HS-5 (cell line): ENCODE results near the gene RERE.
"Not testable (repeated sequence)": the region's sequence is repeated elsewhere in the genome, so short reads cannot be mapped to it uniquely, and the experiment has no call there.

Experiments used
- DNase-seq: peaks from one replicate; pipeline ENCODE4 v3.0.0-alpha.2; 2012; ENCODE audit warnings: low read depth

RERE gene

DNA sequence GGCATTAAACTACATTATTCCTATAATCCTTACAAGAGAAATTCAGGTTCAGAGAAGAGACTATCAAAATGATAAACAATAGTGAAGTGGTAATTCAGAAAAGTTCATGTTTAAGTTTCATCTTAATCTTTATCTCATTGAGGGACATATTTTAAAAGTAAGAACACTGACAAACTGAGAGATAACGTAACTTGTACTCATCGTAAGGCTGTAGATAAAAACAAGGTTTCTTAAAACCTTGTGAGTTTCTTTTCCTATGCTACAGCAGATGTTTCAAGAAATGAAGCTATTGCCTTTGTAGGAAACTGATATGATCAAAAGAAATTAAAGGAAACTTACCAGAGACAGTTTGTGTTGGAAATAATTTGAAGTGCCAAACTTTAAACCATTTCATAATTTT, 65.0 kb downstream of the RERE start:
- no peak for DNase-seq

DNA sequence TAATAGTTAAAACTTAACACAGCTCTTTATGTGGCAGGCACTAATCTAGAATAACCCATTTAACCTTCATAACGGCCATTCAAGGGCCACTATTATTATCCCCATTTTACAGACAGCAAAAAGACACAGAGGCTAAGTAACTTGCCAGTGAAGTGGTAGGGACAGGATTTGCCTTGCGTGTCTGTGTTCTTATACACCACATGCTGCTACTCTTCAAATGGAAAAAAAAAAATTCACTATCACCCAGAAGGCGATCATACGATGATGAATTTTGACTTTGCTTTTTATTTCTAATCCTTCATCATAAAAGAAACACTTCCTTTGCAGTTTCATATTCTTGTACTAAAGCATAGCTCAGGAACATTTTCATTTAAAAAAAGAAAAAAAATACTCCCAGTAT, 65.5 kb downstream of the RERE start:
- no peak for DNase-seq

DNA sequence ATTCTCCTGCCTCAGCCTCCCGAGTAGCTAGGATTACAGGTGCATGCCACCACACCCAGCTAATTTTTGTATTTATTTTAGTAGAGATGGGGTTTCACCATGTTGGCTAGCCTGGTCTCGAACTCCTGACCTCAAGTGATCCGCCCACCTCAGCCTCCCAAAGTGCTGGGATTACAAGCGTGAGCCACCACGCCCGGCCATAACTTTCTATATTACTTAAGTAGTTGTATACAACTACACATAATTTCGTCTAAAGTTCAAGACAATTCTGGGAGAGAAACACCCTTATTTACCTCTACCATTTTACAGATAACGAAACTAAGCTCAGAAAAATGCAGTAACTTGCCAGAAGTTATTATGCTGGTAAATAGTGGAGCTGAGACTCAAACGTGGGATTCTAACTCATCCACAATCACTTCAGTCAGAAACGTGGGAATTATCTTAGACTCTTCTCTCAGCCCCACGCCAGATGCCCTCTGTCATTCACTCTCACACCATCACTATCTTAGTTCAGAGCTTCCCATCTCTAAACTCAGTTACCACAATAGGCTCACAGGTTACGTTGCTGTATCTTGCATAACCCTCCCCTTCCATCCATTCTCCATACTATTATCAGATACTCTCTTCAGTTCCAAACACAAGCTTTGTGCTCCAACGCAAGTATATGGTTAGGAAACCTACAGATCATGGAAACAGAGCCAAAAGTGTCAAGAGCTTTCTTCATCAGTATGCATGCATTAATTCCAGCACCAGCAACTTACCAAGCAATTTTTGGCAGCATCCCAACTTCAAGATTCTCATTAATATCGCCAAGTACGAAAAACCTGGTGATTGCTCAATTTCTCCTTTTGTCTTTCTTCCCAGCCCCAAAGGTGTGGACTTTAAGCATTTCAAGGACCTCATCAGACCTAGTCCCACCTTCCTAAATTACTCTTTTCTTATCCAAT, 69.3 kb downstream of the RERE start:
- DNase-seq: no peak

DNA sequence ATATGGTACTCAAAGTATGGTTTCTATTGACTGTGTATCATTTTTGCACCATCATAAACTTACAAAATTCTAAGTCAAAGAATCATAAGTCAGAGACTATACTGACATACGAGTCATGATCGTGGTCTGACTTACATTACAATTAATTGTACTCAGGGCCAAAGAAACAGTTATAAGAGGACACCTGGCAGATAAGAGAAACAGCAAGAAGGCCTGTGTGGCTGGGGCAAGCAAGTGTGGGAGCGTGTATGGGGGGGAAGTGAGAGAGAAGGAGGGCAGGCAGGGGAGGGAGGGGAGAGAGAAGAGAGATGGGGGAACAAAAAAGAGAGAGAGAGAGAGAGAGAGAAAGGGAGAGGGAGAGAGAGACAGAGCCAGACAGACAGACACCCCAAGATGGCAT, 70.9 kb downstream of the RERE start:
- peak; percentile 19 for DNase-seq

DNA sequence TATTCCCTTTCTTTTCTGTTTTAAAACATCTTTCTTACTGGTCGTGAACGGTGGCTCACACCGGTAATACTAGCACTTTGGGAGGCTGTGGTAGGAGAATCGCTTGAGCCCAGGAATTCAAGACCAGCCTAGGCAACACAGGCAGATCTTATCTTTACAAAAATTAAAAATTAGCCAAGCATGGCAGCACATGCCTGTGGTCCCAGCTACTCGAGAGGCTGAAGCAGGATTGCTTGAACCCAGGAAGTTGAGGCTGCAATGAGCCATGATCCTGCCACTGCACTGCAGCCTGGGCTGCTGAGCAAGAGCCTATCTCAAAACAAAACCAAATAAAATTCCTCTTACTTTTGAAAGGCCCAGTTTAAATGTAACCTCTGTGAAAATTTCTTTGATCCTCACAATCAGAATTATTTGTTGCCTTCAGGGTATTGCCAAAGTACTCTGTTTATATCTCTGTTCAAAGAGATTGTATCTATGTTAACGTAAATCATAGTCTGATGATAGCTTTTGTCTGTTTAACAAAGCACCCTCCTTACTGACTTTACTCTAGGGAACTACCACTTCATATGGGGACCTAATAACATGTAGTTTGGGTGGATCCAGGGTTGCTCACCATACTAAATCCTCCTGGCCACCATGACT, 71.6 kb downstream of the RERE start:
- DNase-seq: no peak

DNA sequence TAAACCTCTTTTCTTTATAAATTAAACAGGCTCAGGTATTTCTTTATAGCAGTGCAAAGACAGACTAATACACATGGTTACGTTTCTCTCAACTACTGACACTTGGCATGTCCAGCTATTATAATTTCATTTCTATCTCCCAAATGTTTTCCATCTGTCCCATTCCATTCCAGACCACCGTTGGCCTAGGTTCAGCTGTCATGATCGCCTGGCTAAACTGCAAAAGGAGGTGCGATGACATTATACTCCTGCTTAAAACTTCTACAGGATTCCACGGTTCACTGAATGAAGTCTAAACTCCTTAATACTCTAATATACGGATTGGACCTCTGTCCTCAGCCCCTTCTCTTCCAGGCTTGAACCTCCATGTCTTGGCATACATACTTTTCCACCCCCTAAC, 72.1 kb downstream of the RERE start:
- DNase-seq: no peak

DNA sequence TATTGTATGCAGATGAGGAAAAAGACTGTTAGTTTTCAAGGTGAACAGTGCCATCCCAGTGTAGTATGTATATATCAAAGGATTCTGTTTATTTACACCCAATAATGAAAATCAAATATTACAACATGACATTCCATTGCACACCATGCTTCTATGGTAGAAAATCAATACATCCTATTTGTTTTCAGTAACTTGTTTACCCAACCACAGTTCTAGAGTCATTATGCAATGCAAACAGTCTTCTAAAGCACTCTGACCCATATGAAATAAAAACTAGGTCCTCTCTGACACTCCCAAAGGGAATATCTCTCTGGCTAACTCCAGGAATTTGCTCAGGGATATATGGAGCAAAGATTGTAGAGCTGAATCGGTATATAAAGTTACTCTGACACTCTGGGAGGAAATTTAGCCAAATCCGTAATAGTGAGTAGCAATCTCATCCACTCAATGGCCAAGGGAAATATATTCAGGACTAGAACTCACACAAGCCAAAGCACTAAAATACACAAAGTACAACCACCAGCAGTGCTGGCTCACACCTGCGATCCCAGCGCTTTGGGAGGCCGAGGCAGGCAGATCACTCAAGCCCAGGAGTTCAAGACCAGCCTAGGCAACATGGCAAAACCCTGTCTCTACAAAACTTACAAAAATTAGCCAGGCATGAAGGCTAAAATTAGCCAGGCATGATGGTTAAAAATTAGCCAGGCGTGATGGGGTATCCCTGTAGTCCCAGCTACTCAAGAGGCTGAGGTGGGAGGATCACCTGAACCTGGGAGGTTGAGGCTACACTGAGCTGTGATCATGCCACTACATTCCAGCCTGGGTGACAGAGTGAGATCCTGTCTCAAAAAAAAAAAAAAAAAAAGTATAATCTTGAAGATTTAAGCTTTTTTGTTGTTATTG, 75.2 kb downstream of the RERE start:
- no peak for DNase-seq

DNA sequence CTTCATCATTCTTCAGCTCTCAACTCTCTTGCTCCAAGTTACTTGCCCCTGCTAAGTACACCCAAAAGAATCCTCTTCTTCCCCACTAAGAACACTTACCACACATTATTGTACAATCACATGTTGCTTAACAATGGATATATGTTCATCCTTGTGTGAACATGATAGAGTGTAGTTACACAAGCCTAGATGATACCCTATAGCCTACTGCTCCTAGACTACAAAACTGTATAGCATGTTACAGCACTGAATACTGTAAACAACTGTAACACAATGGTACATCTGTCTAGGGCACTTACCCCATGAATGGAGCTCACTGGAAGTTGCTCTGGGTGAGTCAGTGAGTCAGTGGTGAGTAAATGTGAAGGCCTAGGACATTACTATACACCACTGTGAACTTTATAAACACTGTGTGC, 77.4 kb downstream of the RERE start:
- peak; percentile 46 for DNase-seq

DNA sequence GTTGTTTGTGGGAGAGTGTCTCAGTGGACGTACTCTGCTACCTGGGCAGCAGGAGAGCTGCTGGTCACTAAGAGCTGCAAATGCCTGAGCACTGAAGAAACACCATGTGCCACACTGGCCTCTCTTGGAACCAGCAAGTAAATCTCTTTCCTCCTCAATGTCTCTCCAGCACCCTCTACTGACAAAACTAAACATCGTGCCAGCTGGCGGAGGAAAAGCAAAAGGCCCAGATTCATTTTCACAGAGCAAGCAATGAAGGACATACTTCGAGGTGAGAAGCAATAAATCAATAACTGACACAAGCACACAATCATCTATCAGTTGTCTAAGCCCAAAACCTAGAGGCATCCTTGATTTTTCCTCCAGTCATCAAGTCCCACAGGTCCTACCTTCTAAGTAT, 78.1 kb downstream of the RERE start:
- no peak for DNase-seq

DNA sequence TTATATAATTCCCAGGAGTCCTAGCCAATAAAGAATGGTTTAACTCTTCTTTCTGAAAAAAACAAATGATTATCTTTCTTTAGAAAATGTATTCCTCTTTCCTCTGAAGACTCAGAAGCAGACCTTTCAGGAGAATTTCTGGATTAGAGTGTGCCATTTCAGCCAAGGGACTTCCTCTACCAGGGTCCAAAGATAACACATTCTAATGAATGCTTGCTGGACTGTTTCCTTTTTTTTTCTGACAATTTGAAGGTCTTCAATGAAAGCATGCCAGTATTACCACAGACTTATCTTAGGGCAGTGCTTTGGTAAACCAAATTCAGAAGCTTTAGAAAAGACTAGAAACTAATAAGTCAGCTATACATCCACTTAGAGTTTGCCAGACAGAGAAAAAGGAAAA, 80.5 kb downstream of the RERE start:
- DNase-seq: no peak

DNA sequence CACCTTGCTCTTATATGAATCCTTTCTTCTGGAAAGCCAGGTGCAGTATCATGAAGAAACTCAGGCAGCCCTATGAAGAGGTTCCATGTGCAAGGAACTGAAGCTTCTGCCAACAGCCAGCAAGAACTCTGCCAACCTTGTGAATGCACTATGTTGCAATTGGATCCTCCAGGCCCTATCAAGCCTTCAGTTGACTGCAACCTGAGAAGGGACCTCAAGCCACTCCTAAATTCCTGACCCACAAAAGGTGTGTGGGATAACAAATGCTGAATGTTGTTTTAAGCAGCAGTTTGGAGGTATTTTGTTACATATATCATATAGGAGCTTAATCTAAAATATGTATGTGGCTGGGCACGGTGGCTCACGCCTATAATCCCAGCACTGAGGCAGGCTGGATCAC, 84.0 kb downstream of the RERE start:
- DNase-seq: no peak

DNA sequence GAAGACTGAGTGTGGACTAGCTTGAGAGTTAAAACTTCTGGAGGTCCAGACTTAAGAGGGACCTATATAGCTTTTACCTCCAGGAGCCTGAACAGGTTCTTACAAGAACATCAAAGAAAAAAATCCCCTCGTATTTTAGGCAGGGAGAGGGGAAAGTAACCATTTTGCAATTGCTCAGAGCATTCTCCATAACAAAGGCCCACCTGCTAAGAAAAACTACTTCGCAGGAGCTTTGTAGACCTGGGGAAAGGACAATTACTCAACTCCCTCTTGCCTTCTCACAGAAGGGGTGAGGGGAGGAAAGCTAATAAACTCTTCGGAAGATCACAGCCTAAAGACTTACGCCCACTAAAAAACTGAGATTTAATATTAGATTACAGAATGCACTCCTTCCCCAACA, 86.3 kb downstream of the RERE start:
- DNase-seq: no peak

DNA sequence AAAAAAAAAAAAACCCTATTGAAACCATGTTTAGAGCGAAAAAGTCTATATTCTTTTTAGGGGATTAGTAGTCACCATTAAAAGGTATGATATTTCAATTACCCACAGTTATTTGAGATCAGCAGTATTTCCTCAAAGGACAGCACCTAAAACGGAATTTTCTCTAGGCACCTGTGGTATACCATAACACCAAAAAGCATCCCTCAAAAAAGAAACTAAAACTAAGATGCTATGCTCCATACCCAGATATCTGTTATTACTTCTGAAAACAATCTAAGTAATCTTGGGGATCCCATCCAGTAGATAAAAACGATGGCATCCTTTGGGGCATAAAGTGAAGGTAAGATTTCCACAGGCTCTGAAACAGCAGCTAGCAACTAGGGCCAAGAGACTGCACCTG, 89.0 kb downstream of the RERE start:
- no peak for DNase-seq

DNA sequence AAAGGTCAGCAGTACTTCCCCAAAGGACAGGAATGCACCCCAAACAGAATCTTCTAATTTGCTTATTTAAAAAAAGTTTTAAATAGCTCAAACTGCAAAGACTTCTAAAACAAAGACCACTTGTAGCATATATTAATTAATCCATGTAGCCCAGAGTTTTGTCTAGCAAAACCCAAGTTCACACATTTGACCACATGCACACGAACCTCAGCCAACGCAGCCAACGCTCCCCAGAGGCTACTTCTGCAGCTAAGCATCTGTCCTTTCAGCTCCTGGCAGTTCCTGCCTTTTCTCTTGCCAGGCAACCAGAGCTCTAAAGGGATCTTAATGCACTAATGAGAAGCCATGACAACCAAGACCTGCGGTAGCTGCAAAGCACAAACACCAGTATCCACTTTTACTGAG, 89.6 kb downstream of the RERE start:
- DNase-seq: no peak

DNA sequence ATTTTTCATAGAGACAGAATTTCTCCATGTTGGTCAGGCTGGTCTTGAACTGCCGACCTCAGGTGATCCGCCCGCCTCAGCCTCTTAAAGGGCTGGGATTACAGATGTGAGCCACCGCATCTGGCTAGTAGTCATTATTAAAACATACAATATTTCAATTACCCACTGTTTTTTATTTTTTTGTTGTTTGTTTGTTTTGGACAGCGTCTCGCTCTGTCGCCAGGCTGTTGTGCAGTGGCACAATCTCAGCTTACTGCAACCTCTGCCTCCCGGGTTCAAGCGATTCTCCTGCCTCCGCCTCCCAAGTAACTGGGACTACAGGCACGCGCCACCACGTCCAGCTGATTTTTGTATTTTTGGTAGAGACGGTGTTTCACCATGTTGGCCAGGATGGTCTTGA, 90.1 kb downstream of the RERE start:
- DNase-seq: not testable (repeated sequence)

DNA sequence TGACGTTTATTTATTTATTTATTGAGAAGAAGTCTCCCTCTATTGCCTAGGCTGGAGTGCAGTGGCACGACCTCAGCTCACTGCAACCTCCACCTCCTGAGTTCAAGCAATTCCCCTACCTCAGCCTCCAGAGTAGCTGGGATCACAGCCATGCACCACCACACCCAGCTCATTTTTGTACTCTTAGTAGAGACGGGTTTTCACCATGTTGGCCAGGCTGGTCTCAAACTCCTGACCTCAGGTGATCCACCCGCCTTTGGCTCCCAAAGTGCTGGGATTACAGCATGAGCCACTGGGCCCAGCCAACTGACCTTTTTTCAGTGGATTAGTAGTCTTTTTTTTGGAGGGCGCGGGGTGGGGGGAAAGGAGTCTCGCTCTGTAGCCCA, 90.6 kb downstream of the RERE start:
- DNase-seq: not testable (repeated sequence)

DNA sequence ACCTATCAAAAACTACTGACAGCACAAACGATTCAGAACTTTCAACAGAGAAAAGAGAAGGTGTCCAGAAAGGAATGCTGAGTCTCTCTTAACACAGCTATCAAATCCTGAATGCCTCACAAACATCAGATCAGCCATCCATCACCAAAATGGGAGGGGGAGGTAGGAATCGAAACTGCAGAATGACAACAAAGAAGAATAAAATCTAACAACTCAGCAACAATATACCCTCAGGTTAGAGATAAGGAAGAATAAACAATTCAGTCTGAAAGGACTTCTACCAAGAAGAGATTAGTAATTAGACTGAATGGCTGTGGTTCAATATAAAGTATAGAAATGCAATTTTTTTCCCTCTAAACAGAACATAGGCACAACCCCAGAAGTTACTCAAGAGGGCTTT, 94.4 kb downstream of the RERE start:
- DNase-seq: no peak

DNA sequence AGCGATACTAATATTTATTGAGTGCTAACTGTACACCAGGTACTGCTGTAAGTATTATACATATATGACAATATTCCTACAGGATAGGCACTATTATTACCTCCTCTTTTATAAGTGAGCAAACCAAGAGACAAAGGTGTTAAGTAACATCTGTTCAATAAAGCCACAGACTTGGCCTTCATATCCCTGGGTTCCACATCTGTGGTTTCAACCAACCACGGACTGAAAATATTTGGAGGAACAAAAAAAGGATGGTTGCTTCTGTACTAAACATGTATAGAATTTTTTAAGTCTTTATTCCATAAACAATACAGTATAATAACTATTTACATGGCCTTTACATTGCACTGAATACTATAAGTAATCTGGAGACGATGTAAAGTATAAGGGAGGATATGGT, 95.1 kb downstream of the RERE start:
- DNase-seq: no peak

DNA sequence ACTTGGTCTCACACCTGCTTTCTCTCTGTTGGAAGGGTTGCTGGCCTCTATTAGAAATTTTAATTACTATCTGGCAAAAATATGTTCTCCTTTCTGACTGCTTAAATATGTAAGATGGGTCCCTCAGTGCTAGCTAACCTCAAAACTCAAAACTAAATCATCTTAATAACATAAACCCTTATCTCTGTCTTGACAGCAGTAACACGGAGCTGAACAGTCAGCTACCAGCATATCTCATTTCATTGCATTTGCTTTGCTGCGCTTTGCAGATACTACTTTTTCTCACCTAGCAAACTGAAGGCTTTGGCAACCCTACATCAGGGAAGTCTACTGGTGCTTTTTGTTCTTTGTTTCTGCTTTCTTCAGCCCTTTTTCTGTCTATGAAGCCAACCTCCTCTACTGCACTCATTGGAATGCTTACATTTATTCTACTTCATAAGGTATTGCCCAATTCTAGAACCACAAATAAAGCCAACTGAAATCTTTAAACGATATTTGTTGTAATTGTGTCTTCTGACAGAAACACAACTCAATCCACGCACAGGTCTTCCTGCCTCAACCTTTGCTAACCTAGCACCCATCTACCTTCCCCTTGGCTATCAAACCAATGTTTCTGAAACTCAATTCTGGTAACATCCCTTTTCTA, 95.6 kb downstream of the RERE start:
- no peak for DNase-seq

DNA sequence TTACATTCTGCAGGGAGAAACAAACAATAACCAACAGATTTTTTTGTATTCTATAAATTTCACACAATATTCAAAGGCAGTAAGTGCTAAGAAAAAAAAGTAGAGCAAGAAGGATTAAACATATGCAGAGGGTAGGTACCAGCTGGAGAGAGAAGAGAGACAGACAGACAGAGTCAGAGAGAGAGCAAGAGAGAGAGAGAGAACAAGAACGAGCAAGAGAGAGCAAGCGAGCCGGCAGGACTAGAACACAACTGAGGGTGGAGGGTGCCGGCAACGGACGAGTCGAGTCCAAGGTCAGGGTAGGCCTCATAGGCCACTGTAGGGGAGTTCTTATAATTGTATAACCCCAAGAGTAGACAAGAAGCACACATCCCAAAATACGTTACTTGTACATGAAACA, 97.1 kb downstream of the RERE start:
- no peak for DNase-seq

DNA sequence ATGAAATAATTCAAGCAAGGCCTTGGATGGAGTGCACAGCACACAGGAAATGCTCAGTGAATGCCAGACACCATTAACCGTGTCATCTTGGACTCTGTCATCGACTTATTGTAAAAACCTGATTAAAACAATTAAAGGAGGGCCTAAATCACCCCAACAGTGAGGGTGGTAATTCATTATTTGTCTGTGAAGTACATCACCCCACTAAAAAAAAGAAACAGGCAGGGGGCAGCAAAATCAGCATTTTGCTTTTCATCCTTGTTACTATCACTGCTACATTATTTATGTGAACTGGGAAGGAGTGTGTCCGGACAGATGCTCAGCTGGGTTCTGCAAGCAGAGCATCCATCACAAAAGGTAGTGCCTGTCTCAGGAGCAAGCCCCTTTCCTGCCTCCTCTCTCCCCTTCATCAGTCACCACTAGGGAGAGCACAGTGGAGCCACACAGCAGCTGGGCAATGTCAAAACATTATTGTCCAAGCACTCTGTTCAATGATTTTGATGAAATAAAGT, 98.5 kb downstream of the RERE start:
- no peak for DNase-seq

DNA sequence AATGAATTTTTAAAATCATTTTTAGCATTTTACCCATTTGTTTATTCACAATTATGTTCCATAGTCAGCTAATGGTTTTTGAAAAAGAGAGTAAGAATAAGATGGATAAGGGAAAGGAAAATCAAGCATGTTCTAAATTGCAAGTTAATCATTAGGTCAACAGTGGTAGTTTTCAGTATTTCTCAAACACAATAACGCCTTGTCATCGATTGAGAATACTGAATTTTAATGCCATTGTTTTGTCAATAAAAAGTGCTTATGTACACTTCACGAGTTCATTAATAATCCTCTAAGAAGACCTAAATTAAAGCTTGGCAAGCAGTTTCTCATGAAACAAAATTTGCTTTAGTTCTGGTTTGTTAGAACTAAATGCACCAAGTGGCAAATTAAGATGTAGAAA, 100.3 kb downstream of the RERE start:
- no peak for DNase-seq
